Right hindlimb (tissue), 1 donor: ENCODE measurements around the gene PEX26.
"Not testable (repeated sequence)": the region's sequence is repeated elsewhere in the genome, so short reads cannot be mapped to it uniquely, and the experiment has no call there.

Source experiments
- DNase-seq: peaks from one replicate; pipeline ENCODE4 v3.0.0-alpha.2; 2018

The PEX26 gene

DNA sequence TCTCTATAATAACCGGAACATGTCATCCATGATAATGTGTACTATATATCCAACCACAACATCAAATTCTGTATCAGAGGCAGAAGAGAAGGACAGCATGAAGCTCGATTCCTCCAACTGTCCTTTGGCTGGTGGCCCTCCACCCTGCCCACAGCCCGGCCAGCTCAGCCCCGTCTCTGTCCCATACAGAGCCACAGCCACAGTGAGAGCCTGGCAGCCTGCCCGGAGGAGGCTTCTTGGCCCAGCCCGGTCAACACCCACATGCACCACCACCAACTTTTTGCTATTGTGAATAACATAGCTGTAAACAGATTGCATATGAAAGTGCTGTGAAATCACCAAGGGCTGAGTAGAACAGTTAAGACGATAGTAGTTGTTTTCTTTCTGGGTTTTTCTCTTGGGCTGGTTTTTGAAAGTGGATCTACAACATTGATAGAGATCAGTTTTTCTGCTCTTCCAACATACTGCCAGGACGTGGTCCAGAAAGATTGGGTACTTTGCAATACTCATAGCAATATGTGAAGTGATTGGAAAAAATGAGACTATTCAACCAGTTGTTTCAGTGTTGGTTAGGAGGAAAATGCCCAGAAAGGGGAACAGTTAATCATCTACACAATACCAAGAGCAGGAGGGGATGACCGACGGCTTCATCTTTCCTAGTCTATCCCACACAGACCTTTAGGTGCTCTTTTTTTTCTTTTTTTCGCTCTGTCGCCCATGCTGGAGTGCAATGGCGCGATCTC is 25.9 kb downstream of the PEX26 start:
- DNase-seq, result no peak

DNA sequence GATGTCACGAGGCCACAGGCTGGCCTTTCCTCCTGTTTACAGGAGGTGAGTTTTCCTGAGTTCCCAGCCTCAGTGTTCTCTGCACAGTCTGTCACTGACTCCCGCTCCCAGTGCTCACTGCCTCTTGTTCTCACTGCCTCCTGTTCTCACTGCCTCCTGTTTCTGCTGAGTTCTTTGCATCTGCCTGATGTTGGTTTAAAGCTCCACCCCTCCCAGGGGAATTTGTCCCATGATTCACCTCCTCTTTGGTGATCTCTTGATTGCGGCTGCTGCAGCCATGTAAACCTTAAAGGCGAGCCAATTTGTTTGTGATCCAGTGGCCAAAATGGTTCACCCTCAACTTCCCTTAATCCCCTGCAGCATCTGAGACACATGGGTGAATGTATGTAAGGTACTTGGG is 26.8 kb downstream of the PEX26 start:
- no peak for DNase-seq

DNA sequence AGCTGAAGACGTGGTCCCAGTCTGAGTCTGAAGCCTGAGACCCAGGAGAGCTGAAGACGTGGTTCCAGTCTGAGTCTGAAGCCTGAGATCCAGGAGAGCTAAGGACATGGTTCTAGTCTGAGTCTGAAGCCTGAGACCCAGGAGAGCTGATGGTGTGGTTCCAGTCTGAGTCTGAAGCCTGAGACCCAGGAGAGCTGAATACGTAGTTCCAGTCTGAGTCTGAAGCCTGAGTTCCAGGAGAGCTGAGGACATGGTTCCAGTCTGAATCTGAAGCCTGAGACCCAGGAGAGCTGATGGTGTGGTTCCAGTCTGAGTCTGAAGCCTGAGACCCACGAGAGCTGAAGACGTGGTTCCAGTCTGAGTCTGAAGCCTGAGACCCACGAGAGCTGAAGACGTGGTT is 28.2 kb downstream of the PEX26 start:
- not testable (repeated sequence) for DNase-seq

DNA sequence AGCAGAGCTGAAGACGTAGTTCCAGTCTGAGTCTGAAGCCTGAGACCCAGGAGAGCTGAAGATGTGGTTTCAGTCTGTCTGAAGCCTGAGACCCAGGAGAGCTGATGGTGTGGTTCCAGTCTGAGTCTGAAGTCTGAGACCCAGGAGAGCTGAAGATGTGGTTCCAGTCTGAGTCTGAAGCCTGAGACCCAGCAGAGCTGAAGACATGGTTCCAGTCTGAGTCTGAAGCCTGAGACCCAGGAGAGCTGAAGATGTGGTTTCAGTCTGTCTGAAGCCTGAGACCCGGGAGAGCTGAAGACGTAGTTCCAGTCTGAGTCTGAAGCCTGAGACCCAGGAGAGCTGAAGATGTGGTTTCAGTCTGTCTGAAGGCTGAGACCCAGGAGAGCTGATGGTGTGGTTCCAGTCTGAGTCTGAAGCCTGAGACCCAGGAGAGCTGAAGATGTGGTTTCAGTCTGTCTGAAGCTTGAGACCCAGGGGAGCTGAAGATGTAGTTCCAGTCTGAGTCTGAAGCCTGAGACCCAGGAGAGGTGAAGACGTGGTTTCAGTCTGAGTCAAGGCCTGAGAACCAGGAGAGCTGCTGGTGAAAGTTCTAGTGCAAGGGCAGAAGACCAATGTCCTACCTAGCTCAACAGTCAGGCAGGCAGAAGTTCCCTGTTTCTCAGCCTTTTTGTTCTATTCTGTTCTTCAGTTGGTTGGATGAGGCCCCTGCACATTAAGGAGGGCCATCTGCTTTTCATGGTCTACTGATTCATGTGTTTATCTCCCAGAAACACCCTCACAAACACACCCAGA is 29.0 kb downstream of the PEX26 start:
- DNase-seq, result not testable (repeated sequence)

DNA sequence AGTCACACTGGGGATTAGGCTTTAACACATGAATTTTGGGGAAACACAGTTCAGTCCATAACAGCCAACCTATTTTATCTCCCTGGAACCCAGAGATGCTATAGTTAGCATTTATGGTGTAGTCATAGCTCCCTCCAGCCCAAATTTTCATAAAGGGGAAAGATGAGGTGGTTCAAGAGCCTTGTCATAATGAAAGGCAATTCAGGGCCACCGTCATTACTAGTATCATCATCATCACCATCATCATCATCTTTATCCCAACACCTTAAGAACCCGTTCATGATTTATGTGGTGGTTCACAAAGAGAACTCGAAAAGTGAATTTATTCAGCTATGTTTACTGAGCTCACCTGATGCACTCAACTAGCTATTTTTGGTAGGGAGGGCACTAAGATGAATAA is 30.4 kb downstream of the PEX26 start:
- DNase-seq, result no peak

DNA sequence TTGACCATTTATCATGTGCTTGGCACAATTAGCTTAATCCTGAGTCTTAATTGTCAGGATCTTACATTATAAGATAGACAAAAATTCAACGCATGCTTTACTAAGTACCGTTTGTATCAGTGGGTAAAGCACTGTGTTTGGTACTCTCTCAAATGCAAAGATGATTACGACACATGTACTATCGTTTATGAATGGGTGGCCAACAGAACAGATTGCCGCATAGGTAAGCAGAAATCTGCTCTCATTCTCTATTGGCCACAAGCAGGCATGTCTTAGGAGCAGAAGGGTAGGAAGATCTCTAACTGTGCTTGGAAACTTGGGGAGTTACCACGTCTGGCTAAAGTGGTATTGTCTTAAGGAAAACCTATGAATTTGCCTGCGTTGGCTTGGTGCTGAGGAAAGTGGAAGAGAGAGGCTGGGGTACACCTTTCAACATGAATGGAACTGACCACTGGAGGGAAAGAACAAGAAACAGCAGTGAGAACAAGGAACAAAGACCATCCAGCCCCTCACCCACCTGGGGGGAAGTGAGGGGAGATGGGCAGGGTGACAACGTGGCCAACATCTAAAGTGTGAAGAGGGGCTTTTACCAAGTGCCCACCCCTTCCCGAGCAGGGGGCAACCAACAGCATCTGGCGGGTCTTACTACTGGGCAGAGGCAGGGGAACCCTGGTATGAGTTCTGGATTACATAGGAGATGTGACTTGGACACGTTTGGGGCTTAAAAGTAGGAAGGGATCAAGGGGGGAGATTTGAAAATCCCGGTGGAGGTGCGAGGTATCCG is 31.8 kb downstream of the PEX26 start:
- no peak for DNase-seq

DNA sequence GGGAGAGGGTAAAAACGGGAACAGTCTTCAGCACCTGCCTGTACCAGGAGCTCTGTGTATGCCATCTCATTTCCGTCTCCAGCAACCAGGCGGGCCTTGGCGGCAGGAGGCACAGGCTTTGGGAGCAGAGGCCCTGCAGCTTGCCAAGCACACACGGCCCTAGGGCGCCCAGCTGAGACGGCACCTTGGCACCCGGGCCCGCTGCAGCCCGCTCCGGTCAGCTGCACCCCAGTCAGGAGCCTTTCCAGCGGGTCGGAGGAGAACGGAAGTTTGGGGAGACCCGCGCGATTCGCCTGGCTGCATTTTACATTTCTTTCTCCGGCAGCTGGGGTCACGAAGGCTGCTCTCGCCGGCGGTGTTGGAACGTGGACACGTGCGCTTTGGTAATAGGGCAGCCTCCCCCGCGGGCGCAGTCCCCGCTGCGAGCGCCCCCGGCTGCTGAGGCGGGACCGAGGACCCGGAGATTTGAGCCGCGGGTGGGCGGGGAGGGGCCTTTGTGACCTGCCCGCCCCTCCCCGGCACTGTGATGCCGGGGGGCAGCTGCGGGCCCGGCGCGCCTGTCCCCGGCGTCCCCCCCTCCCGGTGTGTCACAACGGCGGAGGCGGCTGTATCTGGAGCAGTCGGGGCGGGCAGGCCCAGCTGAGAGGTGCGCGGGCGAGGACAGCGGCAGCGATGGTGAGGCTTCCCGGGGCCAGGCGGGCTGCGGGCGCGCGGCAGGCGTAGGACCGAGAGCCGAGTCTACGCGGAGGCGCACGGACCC is 32.6 kb downstream of the PEX26 start, which contains the start of gene TUBA8:
Gene TUBA8, plus strand, starts transcription at position 616 of the 760 bp plus-strand sequence. Its CDS starts 57 bp downstream, at position 673.
- peak; percentile 62 for DNase-seq

DNA sequence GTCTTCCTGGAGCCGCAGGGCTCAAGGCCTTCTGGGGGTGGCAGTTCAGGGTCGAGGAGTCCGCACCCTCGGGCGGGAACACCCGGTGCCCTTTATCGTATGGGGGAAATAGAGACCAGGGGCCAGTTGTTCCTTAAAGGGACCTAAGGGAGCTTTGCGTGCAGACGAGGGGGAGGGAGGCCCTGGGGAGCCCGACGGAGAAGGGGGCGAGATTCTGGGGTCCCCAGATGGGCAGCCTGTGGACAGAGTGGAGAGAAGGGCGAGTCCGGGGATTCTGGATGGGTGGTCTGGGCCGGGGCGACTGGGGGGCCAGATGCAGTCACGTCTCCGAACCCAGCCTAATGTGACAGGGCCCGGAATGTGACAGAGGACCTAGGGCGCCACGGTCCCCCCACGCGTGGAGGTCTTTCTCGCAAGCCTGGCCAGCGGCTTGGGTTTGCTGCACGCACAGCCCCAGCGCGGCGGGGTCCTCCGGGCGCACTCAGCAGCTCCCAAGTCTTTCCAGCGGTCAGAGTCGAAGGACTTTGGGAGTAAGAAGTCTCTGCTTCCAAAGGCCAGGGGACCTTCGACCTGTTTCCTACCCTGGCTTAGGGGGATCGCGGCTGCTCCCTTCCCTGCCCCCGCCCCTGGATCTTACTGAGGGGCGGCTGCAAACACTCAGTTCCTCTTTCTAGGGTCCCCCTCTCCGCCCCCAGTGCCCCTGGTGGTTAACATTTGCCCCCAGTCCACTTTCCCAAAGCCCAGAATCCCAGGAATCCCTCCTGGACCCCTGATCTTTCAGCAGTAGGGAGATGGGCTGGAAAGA is 33.4 kb downstream of the PEX26 start:
- DNase-seq, result no peak

DNA sequence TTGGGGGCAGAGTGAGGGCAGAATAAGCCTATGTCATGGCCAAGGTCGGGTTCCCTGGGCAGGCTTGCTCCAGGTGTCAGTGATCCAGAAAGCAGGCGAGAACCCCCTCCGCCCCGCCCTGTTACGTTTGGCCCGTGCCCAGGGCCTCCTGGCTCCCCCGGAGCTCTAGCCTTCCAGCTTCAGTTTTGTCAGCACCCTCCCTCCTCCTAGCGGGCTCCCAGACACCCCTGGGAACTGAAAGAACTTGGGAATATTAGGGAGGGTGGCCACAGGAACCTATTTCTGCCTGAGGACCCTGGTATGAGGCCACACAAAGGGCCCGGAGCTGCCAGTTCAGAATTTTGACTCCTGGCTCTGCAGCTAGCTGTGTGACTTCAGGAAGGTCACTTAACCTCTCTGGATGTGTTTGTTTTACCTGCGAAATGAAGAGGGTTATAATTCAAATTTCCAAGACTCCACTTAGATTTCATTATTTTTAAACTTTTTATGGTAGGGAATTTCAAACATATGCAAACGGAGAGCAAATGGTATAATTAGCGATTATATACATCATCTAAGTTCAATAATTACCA is 34.1 kb downstream of the PEX26 start:
- no peak for DNase-seq

DNA sequence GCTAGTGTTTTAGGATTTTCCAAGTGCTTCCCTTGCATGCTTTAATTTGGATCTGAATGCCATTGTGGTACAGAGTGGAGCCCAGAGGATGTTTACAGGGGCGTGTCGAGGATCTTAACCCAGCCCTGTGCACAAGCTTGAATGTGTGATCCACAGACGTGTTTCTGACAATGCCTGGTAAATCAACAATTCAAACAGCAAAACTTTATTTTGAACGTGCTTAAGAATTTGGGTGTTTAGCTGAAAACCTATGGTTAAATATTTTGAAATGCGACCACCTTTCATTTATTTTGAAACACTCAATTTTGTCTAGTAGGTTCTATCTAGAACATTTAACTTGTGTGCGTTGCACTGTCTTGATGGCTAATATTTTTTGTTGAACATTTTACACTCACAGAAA is 34.6 kb downstream of the PEX26 start:
- no peak for DNase-seq

DNA sequence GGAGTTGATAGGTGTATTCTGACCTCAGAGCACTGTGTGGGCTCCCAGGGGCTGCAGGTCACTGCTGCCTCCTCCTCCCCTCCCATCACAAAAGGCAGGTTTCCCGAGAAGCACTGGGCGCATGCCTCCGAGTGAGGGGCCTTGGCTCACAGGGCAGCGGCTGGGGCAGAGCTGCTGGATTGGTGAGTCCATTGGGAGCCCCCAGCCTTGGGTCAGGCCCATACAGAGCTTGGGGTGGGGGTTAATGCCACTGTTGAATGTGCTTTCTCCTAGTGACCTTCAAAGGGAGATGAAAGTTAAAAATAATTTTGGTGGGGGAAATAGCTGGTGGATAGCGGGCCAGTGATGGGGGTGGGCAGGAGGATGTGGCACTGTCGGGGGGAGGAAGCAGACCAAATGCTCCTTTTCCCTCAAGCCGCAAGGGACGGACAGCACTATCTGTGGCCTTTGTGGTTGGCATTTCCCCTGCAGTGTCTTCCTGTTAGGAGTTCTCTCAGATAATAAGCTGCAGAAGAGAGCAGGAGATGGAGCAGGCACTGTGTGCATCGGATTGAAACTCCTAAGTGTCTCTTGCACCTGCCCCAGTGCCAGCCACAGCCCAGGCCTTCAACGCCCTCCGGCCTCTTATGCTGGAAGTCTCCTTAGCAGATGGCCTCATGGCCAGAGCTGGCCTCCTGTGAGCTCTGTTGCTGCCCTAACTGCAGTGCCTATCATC is 36.0 kb downstream of the PEX26 start:
- no peak for DNase-seq

DNA sequence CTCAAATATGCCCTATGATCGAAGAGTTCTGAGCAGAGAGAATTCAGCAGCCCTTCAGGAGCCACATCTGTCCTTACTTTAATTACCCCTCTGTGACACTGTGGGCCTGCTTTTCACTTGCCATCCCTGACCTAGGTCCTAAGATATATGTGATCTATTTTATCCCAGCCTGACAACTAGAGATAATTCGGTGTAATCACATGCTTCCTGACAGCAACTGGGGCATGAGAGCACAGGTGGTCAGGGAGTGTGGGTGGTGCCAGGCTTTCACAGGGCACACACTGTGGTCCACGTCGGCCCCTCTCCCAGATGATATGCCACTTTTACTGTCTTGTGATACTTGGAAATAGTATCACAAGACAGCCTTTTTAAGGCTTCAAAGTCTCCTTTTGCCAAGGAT is 36.7 kb downstream of the PEX26 start:
- no peak for DNase-seq

DNA sequence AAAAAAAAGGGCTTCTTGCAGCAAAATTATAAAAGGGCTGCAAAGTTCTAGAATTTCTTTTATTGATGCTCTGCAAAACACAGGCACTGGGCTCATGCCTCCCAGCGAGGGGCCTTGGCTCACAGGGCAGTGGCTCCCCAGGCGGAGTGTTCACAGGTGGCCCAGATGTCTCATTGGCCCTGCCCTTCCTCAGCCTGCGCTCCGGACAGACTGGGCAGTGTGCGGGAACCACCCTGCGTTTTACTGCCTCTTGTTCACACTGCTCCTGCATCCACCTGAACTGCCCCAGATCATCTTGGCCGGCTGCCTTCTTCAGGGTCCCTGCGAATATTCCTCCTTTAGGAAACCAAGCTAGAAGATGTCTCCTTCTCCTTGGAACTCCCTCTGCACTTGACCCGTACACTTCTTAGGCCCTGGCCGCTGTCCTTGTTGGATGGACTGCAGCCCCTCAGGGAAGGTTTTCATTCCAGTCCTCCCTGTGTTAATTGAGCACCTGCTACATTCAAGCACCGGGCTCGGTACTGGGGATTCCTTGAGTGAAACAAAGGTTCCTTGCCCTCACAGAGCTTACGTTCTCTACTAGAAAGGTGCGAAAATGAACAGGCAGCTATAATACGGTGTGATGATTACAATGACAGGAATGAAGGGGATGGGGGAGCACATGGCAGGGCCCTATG is 37.3 kb downstream of the PEX26 start:
- DNase-seq, result no peak

DNA sequence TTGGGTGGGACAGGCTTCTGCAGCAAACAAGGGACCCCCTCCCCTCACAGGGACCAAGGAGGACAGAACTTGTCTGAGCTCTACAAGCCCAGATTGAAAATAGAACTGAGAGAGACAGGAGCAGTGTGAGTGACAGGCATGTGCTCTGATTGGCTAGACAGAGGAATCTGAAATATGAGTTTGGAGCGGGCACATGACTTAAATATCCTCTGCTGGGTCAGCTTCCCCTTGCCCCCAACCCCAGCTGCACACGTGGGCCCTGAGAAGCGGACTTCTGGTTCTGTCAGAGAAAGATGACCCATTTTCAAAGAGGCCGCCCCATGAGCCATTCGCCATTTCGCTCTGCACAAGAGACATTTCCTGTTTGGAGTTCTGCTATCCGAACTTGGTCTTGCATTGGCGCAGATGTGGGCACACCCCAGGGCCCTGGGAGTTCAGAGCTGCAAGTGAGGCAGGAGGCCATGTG is 38.1 kb downstream of the PEX26 start:
- no peak for DNase-seq

DNA sequence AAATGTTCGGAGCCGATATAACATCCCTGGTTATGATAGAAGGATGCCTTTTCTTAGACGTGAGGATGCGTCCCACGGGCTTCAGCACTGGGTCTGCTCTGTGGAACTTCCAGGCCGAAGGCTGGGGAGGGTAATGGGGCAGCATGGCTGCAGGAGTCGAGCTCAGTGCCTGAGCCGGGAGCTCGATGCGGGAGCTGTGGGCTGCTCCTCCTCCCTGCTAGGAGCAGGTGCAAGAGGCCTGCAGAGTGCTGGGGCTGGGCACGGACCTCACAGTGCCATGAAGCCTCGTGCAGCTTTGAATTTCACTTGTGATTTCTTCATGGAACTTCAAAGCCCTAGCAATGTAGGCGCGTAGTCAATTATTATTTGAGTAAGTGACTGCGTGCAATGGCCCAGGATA is 38.8 kb downstream of the PEX26 start:
- DNase-seq, result no peak

DNA sequence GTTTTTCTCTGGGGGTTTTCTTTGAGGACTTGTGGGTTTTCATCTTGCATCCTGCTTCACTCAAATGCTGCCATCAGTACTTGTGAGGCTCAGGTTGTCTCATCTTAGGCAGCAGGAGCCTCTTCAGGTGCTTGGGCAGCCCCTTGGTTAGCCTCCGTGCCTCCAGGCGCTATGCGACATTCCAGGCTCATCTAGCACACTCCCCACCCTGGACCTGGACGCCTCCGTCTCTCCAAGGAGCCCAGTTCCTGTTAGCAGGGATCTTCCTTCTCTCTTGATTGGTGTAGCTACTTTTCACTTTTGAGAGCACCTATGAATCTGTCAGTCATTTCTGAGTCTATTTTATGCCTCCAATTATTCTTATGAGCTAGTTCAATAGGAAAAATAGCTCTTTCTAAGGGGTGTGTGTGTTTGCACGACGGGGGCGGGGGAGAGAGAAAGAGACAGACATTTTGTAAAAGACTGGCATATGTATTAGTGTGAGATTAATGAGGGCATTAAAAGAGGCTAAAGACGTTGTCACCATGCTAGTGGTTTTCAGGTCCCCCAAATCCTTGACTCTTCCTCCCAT is 40.6 kb downstream of the PEX26 start:
- DNase-seq, result no peak

DNA sequence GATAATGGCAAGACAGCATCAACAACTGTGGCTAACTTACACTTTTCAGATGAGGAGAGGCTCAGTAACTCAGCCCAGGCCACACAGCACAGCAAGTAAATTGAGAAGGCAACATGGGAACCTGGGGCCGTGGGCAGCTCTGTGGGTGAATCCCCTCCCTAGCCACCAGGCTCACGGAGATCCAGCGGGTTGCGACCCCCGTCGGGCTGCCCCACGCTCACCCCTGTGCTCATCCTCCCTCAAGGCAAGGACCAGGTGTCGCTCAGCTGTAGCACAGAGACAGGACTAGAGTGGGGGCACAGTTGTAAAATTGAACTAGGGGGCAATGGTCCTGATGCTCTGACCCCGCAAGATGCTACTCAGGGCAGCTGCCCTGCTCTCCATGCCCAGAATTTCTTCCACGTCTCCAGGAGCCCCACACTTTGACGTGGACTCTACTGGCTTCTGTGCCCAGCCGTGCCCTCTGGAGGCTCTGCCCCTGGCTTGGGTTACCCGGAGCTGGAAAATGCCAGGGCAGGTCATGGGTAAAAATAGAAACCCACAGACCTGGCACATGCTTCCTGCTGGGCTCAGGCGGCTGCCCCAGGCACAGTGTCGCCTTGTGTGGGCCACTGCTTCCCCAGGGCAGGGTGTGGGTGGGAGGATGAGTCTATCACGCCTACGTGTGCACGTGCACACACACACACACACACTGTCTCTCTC is 41.8 kb downstream of the PEX26 start:
- peak; percentile 29 for DNase-seq

DNA sequence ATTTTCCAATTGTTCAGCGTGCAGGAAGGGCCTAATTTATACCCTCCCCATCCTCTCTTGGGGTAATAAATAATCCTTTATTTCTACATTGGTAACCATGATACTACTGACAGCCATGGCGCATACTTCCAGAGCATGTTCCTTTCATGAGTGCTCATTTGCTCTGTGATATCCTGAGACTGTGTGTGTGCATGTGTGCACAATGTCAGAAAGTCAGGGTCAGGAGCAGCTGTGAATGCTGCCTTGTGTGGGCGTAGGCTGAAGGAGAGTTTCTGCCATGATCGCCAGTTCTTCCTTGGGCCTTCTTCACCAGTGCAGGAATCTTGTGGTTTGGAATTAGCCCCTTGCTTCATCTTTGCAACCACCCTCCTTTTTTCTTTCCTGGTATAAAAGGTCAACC is 43.1 kb downstream of the PEX26 start:
- DNase-seq, result no peak

DNA sequence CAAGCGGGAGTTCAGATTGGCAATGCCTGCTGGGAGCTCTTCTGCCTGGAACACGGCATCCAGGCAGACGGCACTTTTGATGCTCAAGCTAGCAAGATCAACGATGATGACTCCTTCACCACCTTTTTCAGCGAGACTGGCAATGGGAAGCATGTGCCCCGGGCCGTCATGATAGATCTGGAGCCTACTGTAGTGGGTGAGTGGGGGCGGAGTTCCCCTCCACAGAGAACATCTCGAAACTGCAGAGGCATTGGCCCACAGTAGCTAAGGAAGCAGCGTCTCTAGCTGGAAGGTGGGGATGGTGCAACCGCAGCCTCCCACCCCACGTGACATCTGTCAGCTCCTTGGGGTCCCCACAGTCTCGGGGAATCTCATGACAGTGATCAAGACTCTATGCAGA is 43.7 kb downstream of the PEX26 start:
- no peak for DNase-seq
